HG03460 (cell line): Measurements from ENCODE around the gene TXNDC2.
"Not testable (repeated sequence)": the region's sequence is repeated elsewhere in the genome, so short reads cannot be mapped to it uniquely, and the experiment has no call there.

Experiments
- ATAC-seq: cut with Tn5 transposase; IDR thresholded peaks from one replicate; pipeline ENCODE4 v1.9.1; 2021; ENCODE audit not compliant: unreplicated experiment

Gene TXNDC2

DNA sequence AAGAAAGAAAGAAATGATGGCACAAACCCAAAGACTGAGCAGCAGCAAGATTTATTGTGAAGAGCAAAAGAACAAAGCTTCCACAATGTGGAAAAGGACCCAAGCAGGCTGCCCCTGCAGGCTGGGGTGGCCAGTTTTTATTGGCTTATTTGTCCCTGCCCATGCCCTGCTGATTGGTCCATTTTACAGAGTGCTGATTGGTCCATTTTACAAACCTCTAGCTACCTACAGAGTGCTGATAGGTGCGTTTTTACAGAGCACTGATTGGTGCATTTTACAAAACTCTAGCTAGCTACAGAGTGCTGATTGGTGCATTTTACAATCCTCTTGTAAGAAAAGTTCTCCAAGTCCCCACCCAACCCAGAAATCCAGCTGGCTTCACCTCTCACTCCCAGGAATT, 26.5 kb downstream of the TXNDC2 start:
- ATAC-seq = not testable (repeated sequence)

DNA sequence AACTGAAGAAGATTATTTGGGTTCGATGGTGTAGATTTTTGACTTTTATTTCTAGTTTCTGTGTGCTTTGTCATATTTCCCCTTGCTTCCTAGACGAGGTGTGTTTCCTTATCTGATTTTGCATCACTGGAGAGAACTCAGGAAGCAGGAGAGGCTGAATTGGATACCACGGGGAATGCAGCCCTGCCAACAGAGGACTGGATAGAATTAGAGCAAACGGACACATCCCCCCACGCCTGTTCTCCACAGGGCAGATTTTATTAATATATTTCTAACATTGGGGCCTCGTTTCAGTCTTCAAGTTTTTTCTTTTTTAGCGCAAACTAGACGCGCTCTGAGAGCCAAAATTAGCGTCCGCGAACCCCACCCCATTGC, 27.4 kb downstream of the TXNDC2 start:
- no peak for ATAC-seq

DNA sequence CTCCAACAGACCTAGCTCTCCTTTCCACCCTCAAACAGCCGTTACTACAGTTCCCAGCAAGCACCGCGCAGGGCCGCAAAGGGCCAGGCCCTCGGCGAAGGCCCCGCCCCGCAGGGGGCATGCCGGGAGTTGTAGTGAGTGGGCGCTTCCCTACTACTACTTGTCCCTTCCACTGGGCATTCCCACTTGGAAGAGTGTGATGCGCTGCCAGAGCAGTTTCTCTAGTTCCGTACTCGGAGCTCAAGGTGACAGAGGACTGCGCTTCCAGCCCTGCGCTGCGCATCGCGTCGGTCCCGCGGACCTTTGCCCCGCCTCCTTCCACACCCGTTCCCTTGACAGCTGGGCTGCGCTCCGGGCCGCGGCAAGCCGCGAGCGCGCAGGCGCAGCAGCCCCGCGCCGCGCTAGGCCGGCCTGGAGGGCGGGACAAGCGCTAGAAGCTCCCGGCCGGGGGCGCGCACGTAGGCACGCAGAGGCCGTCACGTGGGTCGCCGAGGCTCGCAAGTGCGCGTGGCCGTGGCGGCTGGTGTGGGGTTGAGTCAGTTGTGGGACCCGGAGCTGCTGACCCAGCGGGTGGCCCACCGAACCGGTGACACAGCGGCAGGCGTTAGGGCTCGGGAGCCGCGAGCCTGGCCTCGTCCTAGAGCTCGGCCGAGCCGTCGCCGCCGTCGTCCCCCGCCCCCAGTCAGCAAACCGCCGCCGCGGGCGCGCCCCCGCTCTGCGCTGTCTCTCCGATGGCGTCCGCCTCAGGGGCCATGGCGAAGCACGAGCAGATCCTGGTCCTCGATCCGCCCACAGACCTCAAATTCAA, 28.0 kb downstream of the TXNDC2 start, which contains the start of gene VAPA:
Gene VAPA (plus strand): TSS at position 491 of the 808 bp plus-strand sequence. CDS start 241 bp downstream, at position 732.
- ATAC-seq = peak; percentile 80

DNA sequence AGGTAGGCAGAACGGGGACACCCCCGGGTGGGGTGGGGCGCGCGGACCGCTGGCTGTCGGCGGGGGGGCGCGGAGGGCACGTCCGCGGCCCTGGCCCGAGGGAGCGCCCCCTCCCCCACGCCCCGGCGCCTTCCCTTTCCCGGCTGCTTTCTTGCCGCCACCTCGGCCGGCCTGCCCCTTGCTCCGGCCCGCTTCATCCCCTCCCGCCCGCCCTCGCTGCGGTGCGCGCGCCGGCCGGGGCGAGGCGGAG, 28.5 kb downstream of the TXNDC2 start:
- ATAC-seq = no peak

DNA sequence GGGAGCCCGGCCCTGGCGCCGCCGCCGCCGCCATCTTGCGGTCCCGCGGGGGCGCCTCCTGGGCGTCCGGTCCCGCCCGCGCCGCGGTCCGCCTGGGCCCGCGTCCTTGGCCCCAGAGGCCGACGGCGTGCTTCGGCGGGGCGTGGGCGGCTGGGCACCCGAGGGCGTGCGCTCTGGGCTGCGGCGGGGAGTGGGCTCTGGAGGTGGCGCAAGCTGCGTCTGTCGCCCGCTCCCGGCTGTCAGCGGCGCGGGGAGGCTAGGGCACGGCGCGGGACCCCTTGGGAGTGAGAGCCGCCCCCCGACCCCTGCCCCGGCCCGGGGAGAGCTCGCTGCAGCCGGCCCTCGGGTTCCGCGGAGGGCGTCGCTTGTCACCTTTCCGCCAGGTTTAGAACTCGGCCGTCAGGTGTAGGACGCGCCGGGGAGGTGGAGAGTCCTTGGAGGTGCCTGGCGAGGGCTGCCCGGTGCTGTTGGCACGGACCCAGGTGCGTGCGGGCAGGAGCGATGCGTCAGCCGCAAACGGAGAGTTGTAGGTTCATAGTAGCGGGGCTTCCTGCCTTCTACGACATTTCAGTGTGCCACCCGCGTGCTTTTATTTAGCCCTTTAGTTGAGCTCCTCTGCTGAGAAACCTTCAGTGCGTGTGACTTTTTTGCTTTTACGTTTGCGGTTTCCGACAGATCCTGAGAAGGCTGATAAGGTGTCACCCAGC, 29.0 kb downstream of the TXNDC2 start:
- ATAC-seq = peak; percentile 31

DNA sequence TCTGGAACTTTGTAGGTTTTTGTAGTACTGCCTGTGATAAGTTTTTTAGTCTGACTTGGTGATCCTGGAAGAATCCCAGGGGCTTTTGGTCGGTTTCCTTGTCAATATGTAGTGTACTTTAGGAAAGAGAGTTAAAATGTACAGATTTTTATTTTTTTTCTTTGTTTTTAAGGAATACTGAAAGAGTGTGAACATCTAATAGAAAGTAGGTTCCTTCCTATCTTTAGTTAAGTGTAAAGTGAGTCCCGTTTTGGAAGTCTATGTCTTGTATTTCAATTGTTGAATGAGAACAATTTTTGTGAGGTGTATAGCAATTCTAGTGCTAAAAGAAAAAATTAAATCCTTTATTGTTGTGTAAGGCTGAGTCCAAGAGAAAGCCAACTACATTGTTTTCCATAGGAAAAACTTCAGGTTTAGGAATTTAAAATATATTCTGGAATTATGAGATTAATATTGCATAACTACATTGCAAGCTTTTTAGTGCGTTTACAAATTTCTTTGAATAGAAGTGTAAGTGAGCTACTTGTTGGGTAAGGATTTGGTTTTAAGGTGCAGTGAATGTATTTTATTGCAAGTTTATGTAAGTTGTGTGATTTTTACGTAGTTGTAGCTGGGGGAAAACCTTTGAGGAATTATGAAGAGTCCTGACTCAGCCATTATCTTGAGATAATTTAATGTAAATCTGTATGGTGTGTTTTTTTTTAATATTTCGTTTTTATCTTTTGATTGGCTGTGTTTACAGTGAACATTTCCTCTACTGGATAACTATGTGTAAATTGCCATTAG, 29.7 kb downstream of the TXNDC2 start:
- ATAC-seq = no peak

DNA sequence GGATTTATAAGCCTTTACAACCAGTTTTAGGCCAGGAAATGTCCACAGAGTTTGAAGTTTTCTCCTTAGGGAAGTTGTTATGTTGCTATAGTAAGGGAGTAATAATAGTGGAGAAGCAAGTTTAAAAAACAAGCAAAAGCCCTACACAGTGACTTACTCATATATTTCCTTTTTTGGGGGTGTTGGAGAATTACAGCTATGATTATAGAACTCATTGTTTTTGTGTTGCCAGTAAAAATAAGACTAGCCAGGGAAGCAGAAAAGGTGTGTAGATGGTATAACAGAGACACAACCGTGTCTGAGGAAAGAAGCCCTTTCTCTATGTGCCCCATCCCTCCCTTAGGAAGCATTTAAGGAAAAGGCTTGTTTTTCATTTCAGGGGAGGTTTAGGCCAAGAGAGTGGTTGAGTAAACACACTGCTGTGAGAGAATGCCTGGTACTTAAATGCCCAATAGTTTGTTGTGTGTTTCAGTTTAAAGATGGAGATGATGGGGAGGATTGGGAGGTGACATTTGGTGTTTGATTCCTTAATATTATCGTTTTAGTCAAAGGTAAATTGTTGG, 30.4 kb downstream of the TXNDC2 start:
- ATAC-seq = no peak

DNA sequence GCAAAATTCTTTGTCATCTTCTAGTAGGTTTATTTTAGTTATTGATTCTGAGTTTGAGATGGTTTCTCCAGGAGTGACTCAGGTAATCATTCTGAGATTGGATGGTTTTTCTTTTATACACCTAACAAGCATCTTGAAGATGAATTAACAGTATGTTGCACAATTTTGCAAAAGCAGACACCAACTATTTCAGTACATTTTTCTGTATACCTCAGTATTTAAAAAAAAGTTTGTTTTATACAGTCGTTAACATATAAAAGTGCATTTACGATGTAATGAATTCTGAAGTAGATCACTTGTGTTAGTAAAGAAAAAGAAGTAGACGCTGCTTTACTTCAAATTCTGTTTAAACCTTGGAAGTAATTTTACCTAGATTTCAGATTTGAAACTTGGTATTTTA, 31.0 kb downstream of the TXNDC2 start:
- ATAC-seq = no peak

DNA sequence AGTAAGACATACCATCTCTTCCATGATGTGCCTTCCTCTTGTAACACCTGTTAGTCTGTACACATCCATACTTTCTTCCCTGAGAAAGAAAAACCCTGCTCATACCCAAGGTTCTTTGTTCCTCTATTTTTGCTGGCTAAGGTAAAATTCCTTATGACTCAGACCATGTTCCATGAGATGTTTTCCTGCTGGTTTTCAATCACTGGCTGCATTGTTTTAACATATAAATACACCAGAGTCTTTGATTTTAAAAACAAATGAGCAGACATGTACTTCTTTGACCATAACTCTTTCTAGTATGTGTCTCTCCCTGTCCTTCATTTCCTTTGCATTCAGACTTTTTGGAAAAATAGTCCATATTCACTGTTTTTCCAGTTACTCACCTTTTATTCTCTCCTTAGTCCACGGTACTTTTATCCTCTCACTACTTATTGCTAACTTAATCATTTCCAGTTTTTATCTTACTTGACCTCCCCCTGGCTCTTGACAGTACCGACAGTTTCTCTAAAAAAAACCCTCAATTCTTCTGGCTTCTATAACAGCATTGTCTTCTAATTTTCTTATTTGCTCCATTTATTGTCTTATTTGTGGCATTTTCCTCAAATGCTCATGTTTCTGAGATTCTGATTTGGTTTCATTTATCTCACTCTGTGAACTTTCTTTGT, 32.4 kb downstream of the TXNDC2 start:
- ATAC-seq = no peak

DNA sequence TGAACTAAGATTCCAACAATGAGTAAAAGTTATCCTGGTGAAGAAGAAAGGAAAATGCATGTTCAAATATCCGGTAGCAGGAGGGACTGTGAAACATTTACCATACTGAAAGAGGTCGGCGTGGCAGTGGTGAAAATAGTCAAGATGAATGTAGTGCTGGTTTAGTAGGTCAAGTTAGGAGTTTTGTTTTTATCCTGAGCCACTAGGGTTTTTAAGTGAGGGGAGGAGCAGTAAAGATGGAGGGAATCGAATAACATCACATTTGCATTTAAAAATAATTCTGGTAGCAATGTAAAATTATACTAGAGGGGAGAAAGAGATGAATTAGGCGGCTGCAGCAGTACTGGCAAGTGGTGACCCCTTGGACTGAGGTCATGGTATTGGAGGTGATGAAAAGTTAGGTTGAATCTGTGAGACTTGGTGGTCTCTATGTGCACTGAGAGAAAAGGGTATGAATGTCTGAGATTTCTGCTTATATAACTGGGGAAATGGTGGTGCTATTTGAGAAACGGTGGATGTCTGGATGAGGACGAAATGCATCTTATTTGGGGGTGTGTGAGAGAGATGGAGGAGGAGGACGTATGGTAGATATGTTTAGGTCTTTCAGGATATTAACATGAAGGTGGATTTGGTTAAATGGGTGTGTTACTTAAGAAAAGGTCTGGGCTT, 33.9 kb downstream of the TXNDC2 start:
- ATAC-seq = no peak

DNA sequence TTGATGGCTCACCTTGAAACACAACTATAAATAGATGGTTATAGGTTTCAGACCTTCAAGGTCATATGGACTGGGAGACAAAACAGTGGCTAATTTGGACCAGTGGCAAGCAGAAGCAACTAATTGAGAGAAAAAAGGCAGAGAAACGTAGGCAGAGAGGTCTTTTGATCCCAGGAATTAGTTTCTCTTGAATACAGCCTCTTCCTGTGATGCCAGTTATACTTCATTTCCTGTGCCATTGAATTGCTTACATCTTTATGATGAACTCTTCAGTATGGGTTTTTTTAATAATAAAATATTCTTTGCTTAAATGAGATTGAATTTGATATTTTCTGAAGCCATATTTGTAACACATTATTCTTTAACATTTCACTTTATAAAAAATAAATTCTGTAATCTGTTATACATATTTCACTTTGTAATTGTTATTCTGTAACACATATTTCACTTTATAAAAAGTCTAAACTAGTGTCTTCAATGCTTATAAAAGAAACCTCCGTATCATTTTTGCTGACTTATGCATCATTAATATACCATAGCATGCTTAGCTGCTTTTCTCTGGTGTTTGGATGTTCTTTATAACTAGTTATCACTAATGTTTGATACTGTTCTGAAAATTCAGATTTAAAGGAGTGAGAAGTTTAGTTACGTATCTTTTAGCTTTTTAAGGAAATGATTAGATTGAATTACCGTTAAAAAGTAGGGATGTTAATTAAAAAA, 37.0 kb downstream of the TXNDC2 start:
- ATAC-seq = no peak

DNA sequence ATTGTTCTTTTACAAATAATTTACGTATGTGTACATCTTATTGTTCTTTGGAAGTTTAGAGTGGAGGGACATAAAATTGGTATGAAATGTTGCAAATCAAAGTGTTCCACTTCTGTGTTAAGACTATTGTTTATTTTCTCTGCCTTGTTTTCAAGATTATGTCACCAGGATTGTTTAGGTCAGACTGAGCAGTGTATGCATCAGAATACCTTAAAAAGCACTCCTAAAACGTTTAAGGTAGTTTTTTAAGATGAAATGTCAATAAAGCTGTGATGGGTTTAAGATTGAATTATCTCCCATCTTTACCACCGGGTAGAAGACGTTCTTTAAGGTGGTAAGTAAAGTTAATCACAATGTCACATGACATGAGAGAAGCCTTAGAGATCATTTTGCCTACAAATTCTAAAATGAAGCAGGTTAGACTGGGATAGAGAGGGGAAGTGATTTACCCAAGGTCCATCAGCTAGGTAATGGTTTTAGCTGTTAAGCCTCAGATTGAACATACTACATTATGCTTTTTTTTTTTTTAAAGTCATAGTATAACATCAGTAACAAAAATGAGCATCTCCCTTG, 38.7 kb downstream of the TXNDC2 start:
- no peak for ATAC-seq

DNA sequence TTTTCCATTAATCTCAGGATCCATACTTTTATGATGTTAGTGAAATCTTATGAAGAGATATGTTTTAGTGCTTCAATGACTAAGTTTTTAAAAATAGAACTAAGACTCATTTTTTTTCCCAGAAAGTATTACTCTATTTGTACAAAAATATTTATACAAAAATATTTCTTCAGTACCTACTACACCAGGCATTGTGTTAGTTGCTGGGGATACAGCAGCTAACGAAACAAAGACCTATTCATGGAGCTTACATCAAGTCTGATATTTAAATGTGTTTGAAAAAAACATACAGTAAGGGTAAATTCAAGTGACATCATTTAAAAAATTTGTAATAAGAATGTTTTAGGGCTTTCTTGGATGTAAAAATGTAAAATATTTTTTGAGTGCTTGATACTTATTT, 39.6 kb downstream of the TXNDC2 start:
- no peak for ATAC-seq

DNA sequence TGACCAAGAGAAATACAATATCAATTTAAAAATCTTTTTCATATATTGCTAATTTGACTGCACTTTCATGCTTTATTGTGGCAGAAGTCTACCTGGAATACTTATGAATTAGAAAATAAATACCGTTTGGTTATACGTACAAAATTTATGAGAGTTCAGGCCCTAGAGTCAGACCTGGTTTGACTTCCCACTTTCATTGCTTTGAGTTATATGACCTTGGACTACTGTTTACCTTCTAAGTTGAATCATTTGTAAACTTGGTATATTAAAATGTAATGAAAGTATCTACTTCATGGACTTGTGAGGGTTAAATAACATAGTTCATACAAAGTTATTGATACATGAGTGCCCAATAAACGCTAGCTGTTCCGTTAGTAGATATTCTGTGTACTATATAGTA, 40.0 kb downstream of the TXNDC2 start:
- ATAC-seq = no peak

DNA sequence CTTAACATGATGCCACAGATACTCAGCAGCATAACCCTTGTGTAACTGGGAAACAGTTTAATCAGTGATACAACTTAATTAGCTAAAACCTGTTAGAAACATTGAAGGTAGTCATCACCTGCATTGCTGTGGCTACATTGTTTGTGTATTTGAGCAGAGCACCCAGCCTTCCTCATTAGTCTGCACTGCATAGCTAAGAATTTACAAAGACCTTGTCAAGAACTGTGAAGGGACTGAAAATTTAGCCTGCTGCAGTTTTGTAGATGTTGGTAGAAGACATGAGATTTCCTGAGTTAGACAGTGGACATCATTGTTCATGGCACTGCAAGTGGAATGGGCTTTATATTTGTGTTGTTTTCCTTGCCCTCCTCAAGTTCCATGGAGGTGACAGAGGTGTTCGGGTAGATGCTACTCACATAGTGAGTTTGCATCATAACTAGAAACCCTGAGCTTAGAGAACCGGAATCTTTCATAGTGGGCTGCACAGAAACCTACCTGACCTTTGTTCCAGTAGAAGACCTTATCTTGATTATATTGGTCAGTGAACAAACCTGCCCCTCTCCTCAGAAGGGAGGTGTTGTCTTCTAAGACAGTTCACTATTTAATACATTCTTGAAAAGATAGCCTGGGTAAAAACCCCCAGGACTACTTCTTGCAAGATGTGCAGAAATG, 40.6 kb downstream of the TXNDC2 start:
- ATAC-seq = no peak

DNA sequence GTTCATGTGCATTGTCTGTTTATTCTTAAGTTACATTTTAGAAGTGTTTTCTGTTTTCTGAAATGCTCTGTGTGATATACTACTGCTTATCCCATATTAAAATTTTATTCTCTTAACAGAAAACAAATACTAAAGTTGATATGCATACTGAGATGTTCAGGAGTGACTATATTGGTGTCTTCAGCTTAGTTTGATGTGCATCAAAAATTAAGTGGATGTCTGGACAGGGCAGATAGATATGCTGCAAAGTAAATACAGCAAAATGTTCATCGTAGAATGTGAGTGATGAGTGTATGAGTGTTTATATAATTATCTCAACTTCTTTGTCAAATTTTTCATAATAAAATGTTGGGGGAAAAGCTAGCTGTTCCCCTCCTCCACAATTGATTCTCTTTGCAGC, 41.2 kb downstream of the TXNDC2 start:
- ATAC-seq = no peak

DNA sequence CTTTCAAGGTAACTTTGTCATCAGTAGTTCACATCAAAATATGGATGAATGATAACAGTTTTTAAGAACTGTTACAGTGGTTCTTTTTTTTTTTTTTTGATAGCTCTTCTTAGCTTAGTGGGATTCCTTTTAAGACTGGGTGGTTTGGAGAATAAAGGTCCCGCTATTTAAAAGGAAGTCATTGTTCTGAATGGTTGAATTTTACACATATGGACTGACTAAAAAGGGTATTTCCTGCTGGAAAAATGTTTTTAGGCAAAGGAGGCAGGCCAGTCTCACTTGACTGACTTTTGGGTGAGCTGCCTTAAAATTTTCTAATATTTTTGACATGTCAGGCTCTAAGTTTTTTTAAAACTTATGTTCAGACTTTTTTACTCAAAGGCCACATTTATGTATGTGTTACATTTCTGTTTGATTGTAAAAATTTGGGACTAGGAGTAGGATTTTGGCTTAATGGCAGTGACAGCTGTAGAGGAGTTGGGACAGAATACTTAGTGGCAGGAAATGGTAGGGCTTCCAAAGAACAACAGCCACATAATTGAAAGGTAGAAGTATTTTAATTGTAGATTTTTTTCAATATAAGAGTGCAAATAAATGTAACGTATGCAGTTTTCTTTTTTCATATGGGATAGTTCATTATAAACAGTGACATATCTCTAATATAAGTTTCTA, 41.8 kb downstream of the TXNDC2 start:
- ATAC-seq = no peak

DNA sequence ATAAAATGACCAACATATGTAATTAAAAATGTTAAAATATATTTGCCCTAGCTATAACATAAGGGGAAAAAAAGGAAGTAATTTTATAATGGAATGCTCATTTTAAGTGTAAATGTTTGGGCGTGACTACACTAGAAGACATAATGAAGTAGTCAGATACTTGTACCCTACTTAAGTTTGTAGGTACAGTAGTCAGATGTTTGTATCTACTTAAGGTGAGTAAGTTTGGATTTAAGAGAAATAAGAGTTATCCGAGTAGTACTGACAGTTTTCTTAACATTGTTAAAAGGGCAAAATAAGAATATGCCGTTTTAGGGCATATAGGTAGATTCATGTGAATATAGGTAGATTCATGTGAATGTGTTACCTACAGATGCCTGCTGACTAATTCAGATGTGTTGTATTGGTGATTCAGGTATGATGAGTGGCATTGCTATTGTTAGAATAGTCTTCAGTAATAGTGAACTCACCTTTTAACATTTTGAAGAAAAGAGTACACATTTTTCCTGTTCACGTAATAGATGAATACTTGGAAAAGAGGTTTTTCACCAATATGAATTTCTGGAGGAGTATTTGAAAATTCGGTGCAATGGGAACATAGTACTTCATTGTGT, 43.0 kb downstream of the TXNDC2 start:
- ATAC-seq = no peak
